ENCODE data around the gene GRB7. TPM values are rescaled to one million over a fixed set of nuclear protein-coding genes. Genes with fewer than 3 reads are reported as not detected.

Gene GRB7
- total RNA-seq, 2 donors from 2014 or later, result 3.4 to 5.8 TPM

GRCh38 chr17:39765766-39766165, 28.0 kb downstream of the GRB7 start:
- no peaks in the 10 kb centered on the region for H3K4me1 ChIP-seq
- TF ChIP-seq CTCF (IDR thresholded peaks at IDR 0.05), result no peak
- H3K27me3 ChIP-seq, result no peaks in the 10 kb centered on the region
- no peaks in the 10 kb centered on the region for H3K36me3 ChIP-seq
- no peak overlapping the region for H3K4me3 ChIP-seq
- H3K9me3 ChIP-seq, result no peaks in the 10 kb centered on the region
- no peak for DNase-seq (ENCODE audit: low spot score)
- no peak overlapping the region for H3K27ac ChIP-seq

- Histone ChIP-seq H3K27me3 (no peaks in the 10 kb centered on the region), H3K27ac (no peak overlapping the region), H3K4me3 (no peak overlapping the region)
Observed at GRCh38 chr17:39767147-39767546, 29.4 kb downstream of the GRB7 start.

GRCh38 chr17:39769974-39770587, 32.3 kb downstream of the GRB7 start:
- Histone ChIP-seq H3K9me3 (no peaks in the 10 kb centered on the region), H3K36me3 (no peaks in the 10 kb centered on the region), H3K4me3 (no peak overlapping the region), H3K27me3 (peaks cover 0 to 2% of the 10 kb centered on the region in 2 donors), H3K4me1 (no peaks in the 10 kb centered on the region), H3K27ac (no peak overlapping the region)
- DNase-seq (ENCODE audit: low spot score), result no peak
- no peak for TF ChIP-seq CTCF (IDR thresholded peaks at IDR 0.05)

More at GRCh38 chr17:39767147-39767546, 29.4 kb downstream of the GRB7 start:
- no peak for DNase-seq (ENCODE audit: low spot score)
- no peaks in the 10 kb centered on the region for H3K9me3 ChIP-seq
- no peak for TF ChIP-seq CTCF (IDR thresholded peaks at IDR 0.05)
- H3K36me3 ChIP-seq, result no peaks in the 10 kb centered on the region
- no peaks in the 10 kb centered on the region for H3K4me1 ChIP-seq

GRCh38 chr17:39772415-39772814, 34.7 kb downstream of the GRB7 start:
- no peak for DNase-seq (ENCODE audit: low spot score)
- Histone ChIP-seq H3K4me3 (no peak overlapping the region), H3K27me3 (peaks cover 0 to 4% of the 10 kb centered on the region in 2 donors), H3K9me3 (no peaks in the 10 kb centered on the region), H3K4me1 (no peaks in the 10 kb centered on the region), H3K36me3 (no peaks in the 10 kb centered on the region), H3K27ac (no peak overlapping the region)
- TF ChIP-seq CTCF (IDR thresholded peaks at IDR 0.05), result no peak

- Histone ChIP-seq H3K4me1 (no peaks in the 10 kb centered on the region), H3K36me3 (no peaks in the 10 kb centered on the region), H3K27ac (no peak overlapping the region), H3K27me3 (peaks cover 0 to 4% of the 10 kb centered on the region in 2 donors), H3K9me3 (no peaks in the 10 kb centered on the region), H3K4me3 (no peak overlapping the region)
- TF ChIP-seq CTCF (IDR thresholded peaks at IDR 0.05), result no peak
- DNase-seq (ENCODE audit: low spot score), result no peak
Observed at GRCh38 chr17:39772987-39773934, 35.5 kb downstream of the GRB7 start.

Data from right atrium auricular region (tissue), 2 donors.